ENCODE measurements around the gene NTRK2. TPM values are rescaled to one million over a fixed set of nuclear protein-coding genes. Genes with fewer than 3 reads are reported as not detected.

The NTRK2 gene
- total RNA-seq, 1 experiment from 2014 or later = not detected

DNA sequence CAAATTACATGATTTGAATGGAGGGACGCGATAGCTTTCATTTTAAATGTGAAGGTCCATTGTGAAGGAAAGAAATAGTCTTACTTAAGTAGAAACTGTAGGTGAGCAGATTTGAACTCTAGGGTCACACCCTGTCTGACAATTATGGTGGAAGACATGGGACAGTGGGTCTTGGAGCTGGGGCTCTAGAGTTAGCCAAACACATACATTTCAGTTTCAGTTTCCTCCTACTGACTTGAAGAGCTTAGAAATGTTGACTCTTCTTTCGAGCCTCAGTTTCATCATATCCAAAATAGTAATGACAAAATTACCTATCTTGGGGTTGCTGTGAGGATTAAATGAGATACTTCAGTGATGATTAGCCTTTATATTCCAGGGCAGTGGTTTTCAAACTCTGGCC lies 314.2 kb downstream of the NTRK2 start:
- Histone ChIP-seq H3K9ac (ENCODE audit: low read length) (no peak overlapping the region), H2AFZ (ENCODE audit: low read depth, low read length, poor library complexity, severe bottlenecking) (no peak overlapping the region), H3K79me2 (ENCODE audit: insufficient read depth, low read length) (no peaks in the 10 kb centered on the region), H3K36me3 (ENCODE audit: control insufficient read depth in 1 of 2, insufficient read depth in 2 of 2, low read length in 2 of 2) (no peaks in the 10 kb centered on the region), H3K27ac (ENCODE audit: low read depth, low read length) (no peak overlapping the region), H4K20me1 (ENCODE audit: insufficient read depth) (no peaks in the 10 kb centered on the region), H3K9me2 (ENCODE audit: insufficient read depth) (no peaks in the 10 kb centered on the region), H3K27me3 (ENCODE audit: insufficient read depth, low read length) (peaks cover 39% of the 10 kb centered on the region), H3K4me1 (ENCODE audit: control insufficient read depth in 1 of 2, insufficient read depth in 2 of 2, low read length in 2 of 2) (no peaks in the 10 kb centered on the region), H3K9me3 (ENCODE audit: control insufficient read depth in 1 of 2, insufficient read depth in 1 of 2, low read depth in 1 of 2, low read length in 2 of 2) (no peaks in the 10 kb centered on the region), H3K4me2 (ENCODE audit: low read length) (no peak overlapping the region), H3K4me3 (replicated peaks in 1 of 2; ENCODE audit: low read depth in 1 of 2, low read length in 2 of 2) (no peak overlapping the region)
- ATAC-seq = no peak
- ChIA-PET RAD21 (ENCODE audit: low non-redundant PET in 1 of 2, low total read pairs in 2 of 2, uncharacterized antibody in 2 of 2, unreplicated experiment in 2 of 2) (no interaction called here), CTCF (no interaction called here), POLR2A (no interaction called here)
- no peak for TF ChIP-seq JUND (IDR thresholded peaks at IDR 0.05)
- no peak for TF ChIP-seq YY1 (IDR thresholded peaks at IDR 0.05; ENCODE audit: extremely low read depth, insufficient replicate concordance, low read depth, low read length)
- TF ChIP-seq, protein P1, sequence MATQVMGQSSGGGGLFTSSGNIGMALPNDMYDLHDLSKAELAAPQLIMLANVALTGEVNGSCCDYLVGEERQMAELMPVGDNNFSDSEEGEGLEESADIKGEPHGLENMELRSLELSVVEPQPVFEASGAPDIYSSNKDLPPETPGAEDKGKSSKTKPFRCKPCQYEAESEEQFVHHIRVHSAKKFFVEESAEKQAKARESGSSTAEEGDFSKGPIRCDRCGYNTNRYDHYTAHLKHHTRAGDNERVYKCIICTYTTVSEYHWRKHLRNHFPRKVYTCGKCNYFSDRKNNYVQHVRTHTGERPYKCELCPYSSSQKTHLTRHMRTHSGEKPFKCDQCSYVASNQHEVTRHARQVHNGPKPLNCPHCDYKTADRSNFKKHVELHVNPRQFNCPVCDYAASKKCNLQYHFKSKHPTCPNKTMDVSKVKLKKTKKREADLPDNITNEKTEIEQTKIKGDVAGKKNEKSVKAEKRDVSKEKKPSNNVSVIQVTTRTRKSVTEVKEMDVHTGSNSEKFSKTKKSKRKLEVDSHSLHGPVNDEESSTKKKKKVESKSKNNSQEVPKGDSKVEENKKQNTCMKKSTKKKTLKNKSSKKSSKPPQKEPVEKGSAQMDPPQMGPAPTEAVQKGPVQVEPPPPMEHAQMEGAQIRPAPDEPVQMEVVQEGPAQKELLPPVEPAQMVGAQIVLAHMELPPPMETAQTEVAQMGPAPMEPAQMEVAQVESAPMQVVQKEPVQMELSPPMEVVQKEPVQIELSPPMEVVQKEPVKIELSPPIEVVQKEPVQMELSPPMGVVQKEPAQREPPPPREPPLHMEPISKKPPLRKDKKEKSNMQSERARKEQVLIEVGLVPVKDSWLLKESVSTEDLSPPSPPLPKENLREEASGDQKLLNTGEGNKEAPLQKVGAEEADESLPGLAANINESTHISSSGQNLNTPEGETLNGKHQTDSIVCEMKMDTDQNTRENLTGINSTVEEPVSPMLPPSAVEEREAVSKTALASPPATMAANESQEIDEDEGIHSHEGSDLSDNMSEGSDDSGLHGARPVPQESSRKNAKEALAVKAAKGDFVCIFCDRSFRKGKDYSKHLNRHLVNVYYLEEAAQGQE (IDR thresholded peaks at IDR 0.05; ENCODE audit: low read depth) = no peak
- no peak for TF ChIP-seq EZH2 (IDR thresholded peaks at IDR 0.05)
- TF ChIP-seq, protein P2, sequence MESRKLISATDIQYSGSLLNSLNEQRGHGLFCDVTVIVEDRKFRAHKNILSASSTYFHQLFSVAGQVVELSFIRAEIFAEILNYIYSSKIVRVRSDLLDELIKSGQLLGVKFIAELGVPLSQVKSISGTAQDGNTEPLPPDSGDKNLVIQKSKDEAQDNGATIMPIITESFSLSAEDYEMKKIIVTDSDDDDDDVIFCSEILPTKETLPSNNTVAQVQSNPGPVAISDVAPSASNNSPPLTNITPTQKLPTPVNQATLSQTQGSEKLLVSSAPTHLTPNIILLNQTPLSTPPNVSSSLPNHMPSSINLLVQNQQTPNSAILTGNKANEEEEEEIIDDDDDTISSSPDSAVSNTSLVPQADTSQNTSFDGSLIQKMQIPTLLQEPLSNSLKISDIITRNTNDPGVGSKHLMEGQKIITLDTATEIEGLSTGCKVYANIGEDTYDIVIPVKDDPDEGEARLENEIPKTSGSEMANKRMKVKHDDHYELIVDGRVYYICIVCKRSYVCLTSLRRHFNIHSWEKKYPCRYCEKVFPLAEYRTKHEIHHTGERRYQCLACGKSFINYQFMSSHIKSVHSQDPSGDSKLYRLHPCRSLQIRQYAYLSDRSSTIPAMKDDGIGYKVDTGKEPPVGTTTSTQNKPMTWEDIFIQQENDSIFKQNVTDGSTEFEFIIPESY (IDR thresholded peaks at IDR 0.05; ENCODE audit: extremely low read depth, insufficient replicate concordance, low read length) = no peak
- no peak for TF ChIP-seq ZFX (IDR thresholded peaks at IDR 0.05)
- no peak for TF ChIP-seq CEBPB (IDR thresholded peaks at IDR 0.05; ENCODE audit: low read depth)
- no peak for TF ChIP-seq CBX3 (IDR thresholded peaks at IDR 0.05; ENCODE audit: low read depth)
- TF ChIP-seq POLR2AphosphoS5 (IDR thresholded peaks at IDR 0.05; ENCODE audit: low read depth, low read length) = no peak
- no peak for TF ChIP-seq FOSL1 (IDR thresholded peaks at IDR 0.05; ENCODE audit: low read depth)
- no peak for DNase-seq (ENCODE audit: low read depth, low spot score)
- BruUV-seq (replicated peaks) = no TSS peak
- intact Hi-C loops (cut with micrococcal nuclease) = no loop called here

Measured in HCT116 (cell line).